NB4 (cell line): ENCODE measurements around the gene PKP1.

ENCODE experiments used
- CTCF ChIP-seq: IDR thresholded peaks from one replicate; pipeline ENCODE4 v1.5.1; 2012; ENCODE audit warnings: low read depth, low read length
- MYC ChIP-seq: IDR thresholded peaks from 2 replicates; pipeline ENCODE4 v1.6.1; 2011; ENCODE audit warnings: low read depth, low read length
- POLR2A ChIP-seq: IDR thresholded peaks from 2 replicates; pipeline ENCODE4 v1.6.1; 2011; ENCODE audit warnings: mild to moderate bottlenecking; ENCODE audit not compliant: insufficient read length; ENCODE audit errors: extremely low read depth

GRCh38 chr1:201266774-201267173 lies 16.5 kb upstream of the PKP1 start:
- TF ChIP-seq POLR2A (no peak), CTCF (no peak), MYC (0 out of 2 replicates have a peak, but pooled peaks have one; percentile 37)
